NK-92 treated with Interleukin-12 subunit alpha and Interleukin-12 subunit beta, amount 100 ng/mL, for 24 hours (cell line): ENCODE data around the gene RPS5.
A peak's percentile ranks its signal among the peaks of the same experiment; 100 is the strongest.
"Not testable (repeated sequence)": the region's sequence is repeated elsewhere in the genome, so short reads cannot be mapped to it uniquely, and the experiment has no call there.

Experiments
- DNase-seq: peaks from one replicate; lab custom pipeline; 2025; lab: John Stamatoyannopoulos, UW

RPS5 gene

DNA sequence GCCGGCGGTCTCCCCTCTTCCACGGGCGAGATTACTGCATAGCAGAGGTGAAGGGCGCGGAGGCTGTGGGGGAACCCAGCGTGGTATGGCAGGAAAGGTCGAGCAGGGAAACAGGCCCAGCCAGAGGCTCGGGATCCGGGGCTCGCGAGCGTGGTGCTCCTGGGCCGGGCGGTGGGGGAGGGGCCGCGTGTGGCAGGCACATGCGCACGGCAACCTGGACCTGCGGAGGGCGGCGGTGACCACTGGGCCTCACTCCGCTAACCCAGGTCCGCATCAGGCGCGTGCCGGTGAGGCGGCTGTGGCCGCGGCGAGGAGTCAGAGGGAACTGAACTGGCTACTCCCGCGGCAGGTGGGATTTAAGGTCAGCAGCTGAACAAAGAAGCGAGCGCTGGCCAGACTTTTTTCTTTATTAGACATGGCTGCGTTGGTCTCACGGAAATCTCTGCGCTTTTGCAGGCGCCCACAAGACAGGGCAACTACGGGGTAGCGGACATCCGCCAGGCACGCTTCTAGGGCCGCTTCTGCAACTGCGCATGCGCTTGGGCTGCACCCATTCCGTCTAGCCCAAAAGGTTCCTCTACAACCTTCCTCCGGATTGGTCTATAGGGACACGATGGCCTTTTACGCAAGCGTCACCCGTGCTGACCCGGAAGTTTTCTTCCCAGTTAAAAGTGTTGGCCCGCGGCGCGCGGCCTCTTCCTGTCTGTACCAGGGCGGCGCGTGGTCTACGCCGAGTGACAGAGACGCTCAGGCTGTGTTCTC lies at the start of gene RPS5:
TSS of gene RPS5 (plus strand) at position 694 of the 762 bp plus-strand sequence. CDS start 869 bp downstream, outside the sequence.
- peak; percentile 93 for DNase-seq

- DNase-seq, result no peak
Measured at GRCh38 chr19:58338336-58338735, 48.7 kb upstream of the RPS5 start.

- no peak for DNase-seq
Measured at GRCh38 chr19:58338825-58339558, 48.1 kb upstream of the RPS5 start.

DNA sequence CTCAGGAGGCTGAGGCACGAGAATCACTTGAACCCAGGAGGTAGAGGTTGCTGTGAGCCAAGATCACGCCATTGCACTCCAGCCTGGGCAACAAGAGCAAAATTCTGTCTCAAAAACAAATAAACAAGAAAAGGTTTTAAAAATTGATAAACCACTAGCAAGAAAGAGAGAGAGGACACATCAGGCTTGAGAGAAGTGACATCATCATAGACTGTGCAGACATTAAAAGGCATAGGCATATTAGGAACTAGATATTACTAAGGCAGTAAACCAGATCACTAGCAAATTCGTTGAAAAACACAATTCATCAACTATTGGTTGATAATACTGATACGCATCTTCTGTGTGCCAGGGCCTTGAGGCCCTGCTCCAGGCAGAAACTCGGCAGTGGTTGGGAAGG lies 41.5 kb upstream of the RPS5 start:
- no peak for DNase-seq

DNA sequence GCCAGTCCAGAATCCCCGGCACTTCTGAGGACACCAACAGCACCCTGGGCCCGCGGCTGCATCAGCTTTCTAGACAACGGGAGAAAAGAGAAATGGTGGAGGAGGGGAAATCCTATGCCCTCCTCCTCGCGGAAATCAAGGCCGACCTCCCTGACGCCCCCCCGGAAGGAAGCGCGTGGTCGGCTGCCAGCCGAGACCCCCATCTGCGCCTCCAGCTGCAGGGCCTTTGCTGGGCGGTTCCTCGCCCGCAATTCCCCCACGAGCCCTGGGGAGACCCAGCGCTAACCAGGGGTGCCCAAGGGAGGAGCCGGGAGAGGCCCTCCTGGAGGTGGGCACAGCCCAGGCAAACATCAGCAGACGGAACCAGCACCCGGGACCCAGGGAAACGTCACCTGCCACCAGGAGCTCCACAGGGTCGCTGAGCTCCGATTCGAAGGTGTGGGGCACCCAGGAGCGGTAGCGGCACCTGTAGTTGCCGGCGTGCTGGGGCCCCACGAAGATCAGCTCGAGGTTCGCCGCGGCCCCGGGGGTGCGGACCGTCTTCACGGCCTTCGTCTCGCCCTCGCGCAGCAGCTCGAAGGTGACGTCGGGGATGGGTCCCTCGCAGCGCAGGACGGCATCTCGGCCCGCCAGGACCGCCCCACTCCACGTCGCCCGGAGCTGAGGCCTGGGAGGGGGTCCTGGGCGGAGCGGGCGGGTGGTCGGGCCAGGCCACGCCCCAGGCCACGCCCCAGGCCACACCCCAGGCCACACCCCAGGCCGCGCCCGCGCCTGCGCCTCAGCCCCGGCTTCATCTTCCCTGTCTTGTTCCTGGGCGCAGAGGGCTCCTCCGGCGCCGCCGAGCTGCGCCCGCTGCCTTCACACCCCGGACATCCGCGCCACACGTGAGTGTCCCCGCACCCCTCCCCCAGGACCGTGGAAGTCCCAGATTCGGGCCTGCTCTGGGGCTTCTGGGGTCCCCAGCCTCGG lies 39.8 kb upstream of the RPS5 start:
- DNase-seq, result no peak

DNA sequence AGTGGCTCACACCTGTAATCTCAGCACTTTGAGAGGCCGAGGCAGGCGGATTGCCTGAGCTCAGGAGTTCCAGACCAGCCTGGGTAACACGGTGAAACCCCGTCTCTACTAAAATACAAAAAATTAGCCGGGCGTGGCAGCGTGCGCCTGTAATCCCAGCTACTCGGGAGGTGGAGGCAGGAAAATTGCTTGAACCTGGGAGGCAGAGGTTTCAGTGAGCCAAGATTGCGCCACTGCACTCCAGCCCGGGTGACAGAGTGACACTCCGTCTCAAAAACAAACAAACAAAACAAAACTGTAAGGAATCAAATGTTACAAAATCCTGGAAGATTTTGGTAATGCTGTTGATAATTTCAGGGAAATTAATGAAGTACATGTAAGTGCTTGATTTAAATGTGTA lies 39.0 kb upstream of the RPS5 start:
- DNase-seq, result not testable (repeated sequence)

GRCh38 chr19:58349590-58349989 lies 37.5 kb upstream of the RPS5 start:
- no peak for DNase-seq

DNA sequence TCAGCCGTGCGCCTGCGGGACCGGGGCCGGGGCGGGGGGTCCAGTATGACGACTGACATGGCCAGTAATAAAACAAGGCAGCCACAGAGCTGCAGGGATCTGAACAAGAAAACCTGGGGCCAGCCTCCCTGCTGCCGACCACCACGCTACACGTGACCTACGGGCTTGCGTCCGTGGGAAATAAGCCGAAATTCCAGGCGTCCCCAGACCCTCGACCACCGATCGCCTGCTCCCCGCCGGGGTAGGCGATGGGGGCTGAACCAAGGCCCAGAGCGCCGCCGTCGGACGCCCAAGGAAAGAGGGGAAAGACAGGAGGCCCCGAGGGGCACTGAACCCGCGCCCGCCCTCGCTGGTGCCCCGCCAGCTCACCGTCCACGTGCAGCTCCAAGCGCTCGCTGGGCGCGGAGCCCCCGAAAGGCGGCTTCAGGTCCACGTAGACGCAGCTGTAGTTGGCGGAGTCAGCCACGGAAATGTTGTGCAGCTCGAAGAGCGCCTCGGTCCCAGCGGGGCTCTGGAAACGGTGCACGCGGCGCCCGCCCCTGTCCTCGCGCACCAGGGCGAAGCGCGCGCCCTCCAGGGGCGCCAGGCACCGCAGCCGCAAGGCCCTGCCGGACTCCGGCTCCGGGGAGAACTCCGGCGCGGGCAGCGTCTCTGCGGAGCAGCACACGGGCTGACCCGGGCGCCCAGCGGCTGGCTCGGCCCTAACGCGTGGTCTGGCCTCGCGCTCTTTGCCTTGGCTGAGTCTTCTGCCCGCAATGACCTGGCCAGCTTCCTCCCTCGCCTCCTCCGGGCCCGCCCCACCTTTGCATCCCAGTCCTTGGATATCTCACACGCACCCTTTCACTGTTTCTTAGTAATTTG lies 36.8 kb upstream of the RPS5 start:
- DNase-seq, result no peak

DNA sequence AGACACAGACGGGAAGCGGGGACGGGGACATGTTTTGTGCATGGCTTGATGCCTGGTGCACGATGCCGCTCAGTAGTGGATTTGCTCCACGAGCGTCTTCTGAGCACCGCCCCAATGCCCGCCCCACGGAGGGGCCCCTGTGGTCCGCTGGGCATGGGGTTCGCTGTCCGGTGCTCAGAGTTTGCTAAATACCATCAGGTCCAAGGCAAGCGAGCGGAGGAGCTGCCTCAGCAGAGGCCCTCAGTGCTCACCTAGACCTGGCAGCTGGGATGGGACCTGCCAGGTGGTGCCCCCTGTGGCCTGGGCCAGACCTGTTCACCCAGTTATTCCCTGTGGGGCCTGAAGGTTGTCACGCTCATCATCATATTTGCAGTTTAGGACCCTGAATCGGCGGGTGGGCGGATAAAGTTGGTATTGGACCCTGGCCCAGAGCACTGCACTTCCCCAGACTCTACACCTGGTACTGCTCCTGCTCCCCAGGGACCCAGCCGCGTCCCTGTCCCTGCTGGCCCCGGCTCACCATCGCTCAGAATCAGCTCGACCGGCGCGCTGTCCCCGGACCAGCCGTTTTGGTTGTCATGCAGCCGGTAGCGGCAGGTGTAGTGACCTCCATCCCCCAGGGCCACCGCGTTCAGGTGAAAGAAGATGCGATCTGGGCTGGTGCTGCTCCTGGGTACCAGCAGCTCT lies 36.1 kb upstream of the RPS5 start:
- no peak for DNase-seq

DNA sequence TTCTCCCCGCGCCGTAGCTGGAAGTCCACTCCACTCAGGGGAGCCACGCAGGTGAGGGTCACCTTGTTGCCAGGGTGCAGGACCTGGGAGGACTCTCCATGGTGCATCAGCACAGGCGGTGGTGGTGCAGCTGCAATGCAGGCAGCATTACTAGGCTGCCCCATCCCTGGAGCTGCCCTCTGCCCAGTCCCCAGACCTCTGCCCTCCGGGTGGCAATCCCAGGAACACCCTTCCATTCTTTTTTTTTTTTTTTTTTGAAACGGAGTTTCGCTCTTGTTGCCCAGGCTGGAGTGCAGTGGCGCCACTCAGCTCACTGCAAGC lies 35.6 kb upstream of the RPS5 start:
- no peak for DNase-seq

DNA sequence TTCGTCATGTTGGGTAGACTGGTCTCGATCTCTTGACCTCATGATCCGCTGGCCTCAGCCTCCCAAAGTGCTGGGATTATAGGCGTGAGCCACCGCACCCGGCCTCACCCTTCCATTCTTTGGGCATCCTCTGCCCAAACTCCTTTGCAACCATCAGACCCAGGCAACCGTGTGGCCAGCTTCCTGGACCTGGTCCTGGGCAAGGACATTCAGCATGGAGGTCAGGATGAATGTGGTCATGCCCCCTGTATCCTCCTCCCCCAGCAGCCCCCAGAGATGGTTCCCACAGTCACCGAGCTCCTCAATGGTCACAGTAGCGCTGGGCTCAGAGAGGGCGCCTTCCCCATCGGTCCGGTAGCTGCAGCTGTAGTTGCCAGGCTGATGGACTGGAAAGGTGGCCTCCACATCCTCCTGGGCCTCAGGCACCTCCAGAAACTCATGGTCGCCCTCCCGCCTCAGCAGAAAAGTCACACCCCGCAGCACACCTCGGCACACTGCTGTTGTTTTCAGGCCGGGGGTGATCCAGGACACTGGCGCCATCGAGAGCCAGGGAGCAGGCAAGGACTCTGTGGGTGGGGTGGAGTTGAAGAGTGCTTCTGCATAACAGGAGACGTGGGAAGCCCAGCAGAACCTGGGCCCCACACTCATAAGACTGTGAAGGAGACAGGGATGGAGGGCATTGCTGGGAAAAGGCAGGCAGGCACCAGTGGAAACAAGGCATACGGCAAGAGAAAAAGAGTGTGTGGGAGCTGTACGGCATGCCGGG lies 34.9 kb upstream of the RPS5 start:
- DNase-seq, result no peak

DNA sequence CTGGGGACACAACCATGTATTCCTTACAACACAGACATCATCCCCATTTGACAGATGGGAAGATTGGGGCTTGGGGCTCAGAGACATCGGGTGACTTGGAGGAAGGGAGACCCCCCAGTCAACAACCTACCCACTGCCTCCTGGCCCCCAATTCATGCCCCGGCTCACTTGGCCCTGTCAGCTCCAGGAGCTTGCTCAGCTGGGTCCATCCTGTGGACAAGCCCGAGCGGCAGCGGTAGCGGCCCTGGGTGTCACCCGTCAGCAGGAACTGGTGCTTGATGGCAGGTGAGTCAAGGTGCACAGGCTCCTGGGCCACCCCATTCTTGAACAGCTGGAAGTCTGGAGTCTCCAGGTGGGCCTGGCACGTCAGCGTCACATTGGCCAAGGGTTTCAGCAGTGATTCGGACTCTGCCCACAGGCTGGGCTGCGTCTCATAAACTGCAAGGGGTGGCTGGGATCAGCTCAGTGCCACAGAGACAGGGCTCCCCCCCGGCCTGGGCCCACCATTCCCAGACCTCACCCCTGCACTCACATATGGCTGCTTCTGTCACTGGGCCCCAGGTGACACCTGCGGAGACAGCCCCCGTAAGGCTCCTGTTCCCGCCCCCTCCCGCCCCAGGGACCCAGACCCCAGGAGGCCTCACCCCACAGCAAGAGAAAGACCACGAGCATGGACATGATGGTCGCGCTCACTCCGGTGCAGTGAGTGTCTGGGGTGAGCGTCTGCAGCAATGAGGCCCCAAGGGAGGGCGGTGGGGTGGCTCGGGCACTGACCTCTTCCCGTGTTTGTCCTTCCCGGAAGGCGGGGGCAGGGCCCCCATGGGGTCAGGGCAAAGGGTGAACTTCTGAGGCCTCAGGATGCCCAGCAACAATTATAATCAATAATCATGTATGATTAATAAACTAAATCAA lies 34.1 kb upstream of the RPS5 start, which contains the start of gene A1BG:
TSS of gene A1BG (minus strand) at position 733 of the 912 bp plus-strand sequence. CDS start at position 678, 55 bp downstream.
- DNase-seq, result no peak

- DNase-seq, result no peak
Measured at GRCh38 chr19:58353717-58354477, 33.2 kb upstream of the RPS5 start.

- no peak for DNase-seq
Measured at GRCh38 chr19:58354478-58355030, 32.5 kb upstream of the RPS5 start.

DNA sequence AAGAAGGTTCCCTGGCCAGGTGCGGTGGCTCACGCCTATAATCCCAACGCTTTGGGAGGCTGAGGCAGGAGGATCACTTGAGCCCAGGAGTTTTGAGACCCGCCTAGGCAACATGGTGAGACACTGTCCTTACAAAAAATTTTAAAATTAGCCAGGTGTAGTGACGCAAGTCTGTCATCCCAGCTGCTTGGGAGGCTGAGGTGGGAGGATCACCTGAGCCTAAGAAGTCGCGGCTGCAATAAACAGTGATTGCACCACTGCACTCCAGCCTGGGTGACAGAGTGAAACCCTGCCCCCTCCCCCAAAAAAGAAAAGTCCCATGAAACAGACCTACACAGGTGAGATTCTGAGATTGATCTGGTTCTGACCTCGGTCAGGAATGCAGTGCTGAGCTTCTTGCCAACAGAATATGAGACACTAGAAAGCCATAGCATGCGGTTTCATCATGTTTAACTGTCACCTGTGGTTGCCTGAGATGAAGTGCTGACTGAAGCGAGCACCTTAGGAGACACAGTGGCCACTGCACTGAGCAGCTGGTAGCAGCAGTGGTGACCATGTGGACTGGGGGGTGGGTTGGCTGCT lies 31.8 kb upstream of the RPS5 start:
- no peak for DNase-seq

- no peak for DNase-seq
Measured at GRCh38 chr19:58355908-58356765, 30.9 kb upstream of the RPS5 start.
